ENCODE data around the gene LBHD1. TPM values are rescaled to one million over a fixed set of nuclear protein-coding genes. Genes with fewer than 3 reads are reported as not detected.
"Not testable (repeated sequence)": the region's sequence is repeated elsewhere in the genome, so short reads cannot be mapped to it uniquely, and the experiment has no call there.

Gene LBHD1
- total RNA-seq, 1 experiment from 2014 or later: 8.7 TPM

- peak; percentile 91 for DNase-seq (ENCODE audit: unreplicated experiment)
- Mint-ChIP-seq H3K36me3 (ENCODE audit: insufficient read depth, unreplicated experiment) (peaks cover 43% of the 10 kb centered on the region), H3K27ac (ENCODE audit: low read depth, unreplicated experiment) (peak overlapping the region; percentile 94), H3K9me3 (ENCODE audit: unreplicated experiment) (no peaks in the 10 kb centered on the region), H3K27me3 (ENCODE audit: insufficient read depth, unreplicated experiment) (no peaks in the 10 kb centered on the region), H3K4me3 (ENCODE audit: unreplicated experiment) (peak overlapping the region; percentile 92), H3K4me1 (ENCODE audit: insufficient read depth, unreplicated experiment) (peaks cover 25% of the 10 kb centered on the region)
- TF ChIP-seq, protein P1, sequence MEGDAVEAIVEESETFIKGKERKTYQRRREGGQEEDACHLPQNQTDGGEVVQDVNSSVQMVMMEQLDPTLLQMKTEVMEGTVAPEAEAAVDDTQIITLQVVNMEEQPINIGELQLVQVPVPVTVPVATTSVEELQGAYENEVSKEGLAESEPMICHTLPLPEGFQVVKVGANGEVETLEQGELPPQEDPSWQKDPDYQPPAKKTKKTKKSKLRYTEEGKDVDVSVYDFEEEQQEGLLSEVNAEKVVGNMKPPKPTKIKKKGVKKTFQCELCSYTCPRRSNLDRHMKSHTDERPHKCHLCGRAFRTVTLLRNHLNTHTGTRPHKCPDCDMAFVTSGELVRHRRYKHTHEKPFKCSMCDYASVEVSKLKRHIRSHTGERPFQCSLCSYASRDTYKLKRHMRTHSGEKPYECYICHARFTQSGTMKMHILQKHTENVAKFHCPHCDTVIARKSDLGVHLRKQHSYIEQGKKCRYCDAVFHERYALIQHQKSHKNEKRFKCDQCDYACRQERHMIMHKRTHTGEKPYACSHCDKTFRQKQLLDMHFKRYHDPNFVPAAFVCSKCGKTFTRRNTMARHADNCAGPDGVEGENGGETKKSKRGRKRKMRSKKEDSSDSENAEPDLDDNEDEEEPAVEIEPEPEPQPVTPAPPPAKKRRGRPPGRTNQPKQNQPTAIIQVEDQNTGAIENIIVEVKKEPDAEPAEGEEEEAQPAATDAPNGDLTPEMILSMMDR (IDR thresholded peaks at IDR 0.05; ENCODE audit: unreplicated experiment): no peak
- CTCF ChIA-PET: interaction anchor here (0.6 to 7.0 kb wide), 6 partner anchors 13 to 1108 kb away, joined by 3 to 38 read pairs (median 3); no protein-coding TSS in a partner anchor
- POLR2A ChIA-PET: interaction anchor here (0.6 to 15.7 kb wide), 31 partner anchors 9 to 313 kb away, joined by 3 to 197 read pairs (median 4); partner anchors contain the start of genes B3GAT3, C11orf98, CSKMT and EEF1G
- no TSS peak for BruUV-seq (replicated peaks)
- intact Hi-C loops (cut with micrococcal nuclease): no loop called here
Measured at GRCh38 chr11:62705880-62706849, 34.1 kb upstream of the LBHD1 start.

DNA sequence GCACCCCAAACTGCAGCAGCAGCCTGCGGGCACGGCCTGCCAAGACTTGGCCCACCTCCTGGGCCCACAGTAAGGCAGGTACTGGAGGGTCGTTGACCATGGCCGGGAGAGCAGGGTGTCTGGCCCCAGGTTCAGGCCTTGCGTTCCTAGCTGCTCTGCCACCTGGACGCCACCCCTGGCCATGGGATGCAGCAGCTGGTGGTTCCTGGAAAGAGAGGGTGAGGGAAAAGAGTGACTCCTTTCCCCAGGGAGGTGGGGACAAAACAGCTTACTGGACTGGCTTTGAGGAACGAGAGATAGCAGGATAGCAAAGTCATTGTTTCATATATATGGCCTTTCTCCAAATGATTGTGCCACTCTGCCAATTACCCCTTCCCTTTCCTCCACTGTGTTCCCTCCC lies 33.3 kb upstream of the LBHD1 start:
- intact Hi-C loops (cut with micrococcal nuclease): no loop called here
- POLR2A ChIA-PET: interaction anchor here (0.6 to 15.7 kb wide), 28 partner anchors 10 to 745 kb away, joined by 3 to 197 read pairs (median 5); partner anchors contain the start of genes B3GAT3, C11orf98, CSKMT and EEF1G
- Mint-ChIP-seq H3K27ac (ENCODE audit: low read depth, unreplicated experiment) (peak overlapping the region; percentile 94), H3K4me3 (ENCODE audit: unreplicated experiment) (peak overlapping the region; percentile 92), H3K4me1 (ENCODE audit: insufficient read depth, unreplicated experiment) (peaks cover 25% of the 10 kb centered on the region), H3K36me3 (ENCODE audit: insufficient read depth, unreplicated experiment) (peaks cover 41% of the 10 kb centered on the region), H3K27me3 (ENCODE audit: insufficient read depth, unreplicated experiment) (no peaks in the 10 kb centered on the region), H3K9me3 (ENCODE audit: unreplicated experiment) (no peaks in the 10 kb centered on the region)
- no peak for DNase-seq (ENCODE audit: unreplicated experiment)
- CTCF ChIA-PET: interaction anchor here (0.6 to 7.0 kb wide), 4 partner anchors 12 to 25 kb away, joined by 3 to 38 read pairs (median 18); no protein-coding TSS in a partner anchor
- BruUV-seq (replicated peaks): TSS peak; percentile 2
- TF ChIP-seq, protein P1 (IDR thresholded peaks at IDR 0.05; ENCODE audit: unreplicated experiment): no peak

- H3K27ac Mint-ChIP-seq (ENCODE audit: low read depth, unreplicated experiment); H3K9me3 Mint-ChIP-seq (ENCODE audit: unreplicated experiment); H3K4me3 Mint-ChIP-seq (ENCODE audit: unreplicated experiment); DNase-seq (ENCODE audit: unreplicated experiment); H3K27me3 Mint-ChIP-seq (ENCODE audit: insufficient read depth, unreplicated experiment); intact Hi-C loops (cut with micrococcal nuclease); BruUV-seq (replicated peaks): not testable (repeated sequence)
- ChIA-PET POLR2A (interaction anchor here (0.6 to 2.6 kb wide), 5 partner anchors 23 to 857 kb away, joined by 3 to 8 read pairs (median 5); partner anchors contain the start of genes C11orf98, CSKMT and UBXN1), CTCF (interaction anchor here (0.6 to 7.0 kb wide), 4 partner anchors 10 to 159 kb away, joined by 3 to 38 read pairs (median 18); no protein-coding TSS in a partner anchor)
- H3K36me3 Mint-ChIP-seq (ENCODE audit: insufficient read depth, unreplicated experiment): peaks cover 33% of the 10 kb centered on the region
- peaks cover 19% of the 10 kb centered on the region for H3K4me1 Mint-ChIP-seq (ENCODE audit: insufficient read depth, unreplicated experiment)
Measured at GRCh38 chr11:62703921-62704320, 31.9 kb upstream of the LBHD1 start.

DNA sequence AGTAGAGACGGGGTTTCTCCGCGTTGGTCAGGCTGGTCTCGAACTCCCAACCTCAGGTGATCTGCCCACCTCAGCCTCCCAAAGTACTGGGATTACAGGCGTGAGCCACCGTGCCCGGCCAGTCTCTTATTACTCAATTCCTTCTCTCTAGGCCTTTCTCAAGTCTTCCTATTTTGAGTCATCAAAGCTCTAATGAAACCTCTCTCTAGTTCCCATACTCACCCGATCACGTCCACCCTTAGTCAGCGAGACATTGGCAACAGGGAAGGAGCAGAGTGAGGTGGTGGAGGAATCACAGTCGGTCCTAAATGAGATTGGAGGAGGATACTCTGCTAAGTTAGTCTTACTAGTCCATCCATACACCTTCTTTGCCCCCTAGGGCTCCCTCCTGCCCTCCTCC lies 30.2 kb upstream of the LBHD1 start:
- ChIA-PET POLR2A (interaction anchor here (1.0 to 2.6 kb wide), 4 partner anchors 23 to 51 kb away, joined by 3 to 8 read pairs (median 4); partner anchors contain the start of genes C11orf98, CSKMT, LBHD1 and UBXN1), CTCF (interaction anchor here (0.6 to 7.0 kb wide), 3 partner anchors 9 to 307 kb away, joined by 3 to 38 read pairs (median 14); no protein-coding TSS in a partner anchor)
- intact Hi-C loops (cut with micrococcal nuclease): no loop called here
- BruUV-seq (replicated peaks): no TSS peak
- H3K4me3 Mint-ChIP-seq (ENCODE audit: unreplicated experiment): no peak overlapping the region
- DNase-seq (ENCODE audit: unreplicated experiment): no peak
- peak overlapping the region; percentile 16 for H3K27ac Mint-ChIP-seq (ENCODE audit: low read depth, unreplicated experiment)
- no peaks in the 10 kb centered on the region for H3K9me3 Mint-ChIP-seq (ENCODE audit: unreplicated experiment)
- H3K36me3 Mint-ChIP-seq (ENCODE audit: insufficient read depth, unreplicated experiment): peaks cover 46% of the 10 kb centered on the region
- H3K27me3 Mint-ChIP-seq (ENCODE audit: insufficient read depth, unreplicated experiment): no peaks in the 10 kb centered on the region
- TF ChIP-seq, protein P1 (IDR thresholded peaks at IDR 0.05; ENCODE audit: unreplicated experiment): no peak
- H3K4me1 Mint-ChIP-seq (ENCODE audit: insufficient read depth, unreplicated experiment): peaks cover 14% of the 10 kb centered on the region
